HepG2 (cell line): Measurements from ENCODE around the gene PLSCR3. TPM values are rescaled to one million over a fixed set of nuclear protein-coding genes. Genes with fewer than 3 reads are reported as not detected.

Experiments used
- ATAC-seq: fragments of 200-7000 bp; cut with Tn5 transposase; 3 replicates; pipeline ENCODE4 v1.9.1; 2020; ENCODE audit warnings: mild to moderate bottlenecking, moderate library complexity
- BruUV-seq: library from RNA; stranded (reverse); fragments of 400-500 nt; replicated peaks from 2 replicates; lab custom pipeline; 2021; lab: Mats Ljungman, UMichigan
- CTCF ChIA-PET: fragments of 300-600 bp; formaldehyde crosslinking; extraction: SDS; loops from one replicate; lab custom pipeline; 2021; ENCODE audit warnings: low total read pairs, inconsistent platforms, low intra/inter-chr PET ratio; lab: Yijun Ruan, JAX
- POLR2A ChIA-PET: fragments of 350-600 bp; sonication (Branson Sonifier 250); formaldehyde crosslinking; loops from one replicate; lab custom pipeline; 2020; ENCODE audit warnings: antibody characterized with exemption, inconsistent platforms; lab: Yijun Ruan, JAX
- DNase-seq: peaks from one replicate; pipeline ENCODE4 v3.0.0-alpha.2; 2015; ENCODE audit warnings: low spot score
- FAIRE-seq: peaks from 3 replicates; lab custom pipeline; 2011; peaks lifted over from hg19 to GRCh38; lab: Jason Lieb, UNC
- H2AFZ ChIP-seq: one replicate; pipeline ENCODE4 v1.6.1; 2011; ENCODE audit warnings: low read length, inconsistent platforms
- H3K27ac ChIP-seq: fragments of 300-600 bp; 3 replicates; pipeline ENCODE4 v1.8.0; 2011; ENCODE audit warnings: mixed run types, mild to moderate bottlenecking, mixed read lengths, low read length, inconsistent platforms; ENCODE audit not compliant: insufficient read depth; ENCODE audit errors: extremely low read length
- H3K27me3 ChIP-seq, 2 experiments: fragments of 200-600 bp in 1 of 2; 2 replicates in 1 of 2; 3 replicates in 1 of 2; pipeline versions ENCODE4 v1.6.0 to v1.8.0; 2011; ENCODE audit warnings: low read length in 2 of 2, mild to moderate bottlenecking in 2 of 2, moderate library complexity in 2 of 2, inconsistent platforms in 1 of 2; ENCODE audit not compliant: insufficient read depth in 2 of 2, control insufficient read depth in 1 of 2
- H3K36me3 ChIP-seq, 2 experiments: fragments of 200-600 bp in 1 of 2; replicated peaks in 1 of 2; 2 replicates in 1 of 2; 3 replicates in 1 of 2; pipeline versions ENCODE4 v1.5.1 to v1.8.0; 2011; ENCODE audit warnings: low read length in 2 of 2, inconsistent platforms in 1 of 2; ENCODE audit not compliant: insufficient read depth in 2 of 2, control insufficient read depth in 1 of 2
- H3K4me1 ChIP-seq: 2 replicates; pipeline ENCODE4 v1.5.1; 2012; ENCODE audit warnings: low read length, inconsistent platforms; ENCODE audit not compliant: insufficient read depth
- H3K4me2 ChIP-seq: 2 replicates; pipeline ENCODE4 v1.6.0; 2011; ENCODE audit warnings: low read depth, low read length, inconsistent platforms
- H3K4me3 ChIP-seq, 3 experiments: fragments of 200-600 bp in 1 of 3; sonication (generic), shearing (Covaris generic) in 1 of 3; replicated peaks in 1 of 3; 2 replicates each; pipeline ENCODE4 v1.5.1; 2011 to 2016; ENCODE audit warnings: low read length in 3 of 3, inconsistent platforms in 2 of 3, low read depth in 2 of 3, mild to moderate bottlenecking in 2 of 3, control low read depth in 1 of 3, mixed read lengths in 1 of 3; ENCODE audit not compliant: insufficient read depth in 1 of 3
- H3K79me2 ChIP-seq: one replicate; pipeline ENCODE4 v1.6.1; 2011; ENCODE audit warnings: low read length, inconsistent platforms; ENCODE audit not compliant: insufficient read depth
- H3K9ac ChIP-seq: 2 replicates; pipeline ENCODE4 v1.6.0; 2011; ENCODE audit warnings: mild to moderate bottlenecking, low read depth, low read length, inconsistent platforms; ENCODE audit not compliant: insufficient read depth
- H3K9me3 ChIP-seq: 2 replicates; pipeline ENCODE4 v1.5.1; 2012; ENCODE audit warnings: mild to moderate bottlenecking, low read length
- H4K20me1 ChIP-seq: 2 replicates; pipeline ENCODE4 v1.6.0; 2011; ENCODE audit warnings: inconsistent platforms, mild to moderate bottlenecking, low read length, moderate library complexity; ENCODE audit not compliant: insufficient read depth
- BRD4 ChIP-seq: sonication (generic); formaldehyde crosslinking; IDR thresholded peaks from 2 replicates; pipeline ENCODE4 v1.4.0; 2020; ENCODE audit warnings: missing genetic modification reagents
- CBX2 ChIP-seq, 2 experiments: fragments of 200-600 bp in 1 of 2; sonication (generic); formaldehyde crosslinking in 1 of 2; IDR thresholded peaks; 2 replicates each; pipeline versions ENCODE4 v1.7.0 to v1.8.1; 2018 to 2022; ENCODE audit warnings: low read depth in 2 of 2, low read length in 1 of 2, mild to moderate bottlenecking in 1 of 2, missing genetic modification reagents in 1 of 2
- DNMT3B ChIP-seq: conservative IDR thresholded peaks from 2 replicates; pipeline ENCODE4 v1.6.1; 2016; ENCODE audit warnings: missing biosample characterization, control low read depth
- FOSL1 ChIP-seq: sonication (generic); formaldehyde crosslinking; IDR thresholded peaks from 2 replicates; pipeline ENCODE4 v1.9.0; 2021; ENCODE audit warnings: missing genetic modification reagents, borderline replicate concordance
- GFI1 ChIP-seq: sonication (generic); formaldehyde crosslinking; IDR thresholded peaks from 2 replicates; pipeline ENCODE4 v1.5.0; 2020; ENCODE audit warnings: missing genetic modification reagents, mild to moderate bottlenecking, borderline replicate concordance
- PAF1 ChIP-seq: IDR thresholded peaks from 2 replicates; pipeline ENCODE4 v1.6.1; 2016; ENCODE audit warnings: missing genetic modification reagents, missing compliant biosample characterization
- REL ChIP-seq: sonication (generic); formaldehyde crosslinking; conservative IDR thresholded peaks from 2 replicates; pipeline ENCODE4 v1.8.0; 2022; ENCODE audit warnings: mild to moderate bottlenecking, missing genetic modification reagents, moderate library complexity
- TARDBP ChIP-seq: sonication (generic); formaldehyde crosslinking; IDR thresholded peaks from 2 replicates; pipeline ENCODE4 v1.8.0; 2022; ENCODE audit warnings: mild to moderate bottlenecking, missing genetic modification reagents
- U2AF1 ChIP-seq: fragments of 200-400 bp; formaldehyde crosslinking; optimal IDR thresholded peaks from 2 replicates; pipeline ENCODE3; 2017; ENCODE audit warnings: mild to moderate bottlenecking, low read depth, low read length
- ZNF12 ChIP-seq: sonication (generic); formaldehyde crosslinking; IDR thresholded peaks from 2 replicates; pipeline ENCODE4 v1.5.0; 2020; ENCODE audit warnings: missing genetic modification reagents
- ZNF230 ChIP-seq: sonication (generic); formaldehyde crosslinking; IDR thresholded peaks from 2 replicates; pipeline ENCODE4 v1.4.0; 2020; ENCODE audit warnings: mild to moderate bottlenecking, missing genetic modification reagents
- ZSCAN29 ChIP-seq: sonication (generic); formaldehyde crosslinking; conservative IDR thresholded peaks from 2 replicates; pipeline ENCODE4 v1.4.0; 2020; ENCODE audit warnings: mild to moderate bottlenecking, missing genetic modification reagents
- WGBS: methylation state at CpG from one replicate; pipeline ENCODE4 v1.1.6; 2017; ENCODE audit warnings: low lambda C conversion rate; 5-methylcytosine and 5-hydroxymethylcytosine counted together
- in situ Hi-C: cut with HindIII; loops from 2 replicates; pipeline ENCODE4 v1.10.0; 2017; ENCODE audit warnings: low pct_unique_long_range_greater_than_20kb; ENCODE audit not compliant: extremely low pct_ligation_motif_present
- intact Hi-C: fragments of 100-400 bp; cut with micrococcal nuclease; formaldehyde crosslinking; loops from one replicate; pipeline ENCODE4 v1.10.0; 2022; ENCODE audit not compliant: unreplicated experiment
- polyA plus RNA-seq, 8 experiments: library from polyadenylated mRNA; depleted of rRNA in 3 of 8; stranded (reverse) in 7 of 8; unstranded in 1 of 8; fragments of >200 nt; fragmentation: Illumina TruSeq in 4 of 8; extraction: Trizol in 4 of 8; gene quantifications; 2 replicates each; pipeline versions ENCODE4 v1.2.1 to v1.2.3, GENCODE V29; 2011 to 2016; ENCODE audit warnings: low read depth in 4 of 8, missing spikeins in 1 of 8, mixed read lengths in 1 of 8; ENCODE audit not compliant: insufficient read depth in 1 of 8
- total RNA-seq, 5 experiments: library from RNA; depleted of rRNA; stranded (reverse); fragments of >200 nt; fragmentation: Illumina TruSeq; extraction: Trizol; gene quantifications; 2 replicates each; pipeline ENCODE4 v1.2.3, GENCODE V29; 2016; ENCODE audit warnings: low read depth in 1 of 5
- TF ChIP-seq, protein P1 (sequence below): sonication (generic); formaldehyde crosslinking; IDR thresholded peaks from 2 replicates; pipeline ENCODE4 v1.8.1; 2023; ENCODE audit warnings: mild to moderate bottlenecking, inconsistent platforms, moderate library complexity, missing genetic modification reagents, borderline replicate concordance
- TF ChIP-seq, protein P2 (sequence below): sonication (generic); formaldehyde crosslinking; IDR thresholded peaks from 2 replicates; pipeline ENCODE4 v1.8.1; 2023; ENCODE audit warnings: mild to moderate bottlenecking, missing genetic modification reagents

PLSCR3 gene
- total and polyA plus RNA-seq, 2 of the 13 experiments (the other 11 are each of a cell fraction or from before 2014, with no cell fraction given), result 5.6 to 6.2 TPM

- Histone ChIP-seq H3K9ac (no peak overlapping the region), H3K79me2 (no peaks in the 10 kb centered on the region), H4K20me1 (no peaks in the 10 kb centered on the region), H3K4me1 (peaks cover 26% of the 10 kb centered on the region), H3K9me3 (no peaks in the 10 kb centered on the region), H2AFZ (no peak overlapping the region), H3K4me2 (no peak overlapping the region), H3K27me3 (peaks cover 0 to 11% of the 10 kb centered on the region in 2 experiments; a peak in 1 of 5 replicates), H3K27ac (no peak overlapping the region), H3K36me3 (no peaks in the 10 kb centered on the region), H3K4me3 (no peak overlapping the region)
- intact Hi-C loops, result loop anchor here (5.0 to 10.0 kb wide), 4 partner anchors 46 to 208 kb away; partner anchors contain the start of genes POLR2A, SENP3, SLC35G6 and TMEM256
- in situ Hi-C loops, result loop anchor here (5.0 kb wide), 1 partner anchor 81 kb away; the partner anchor contains the start of genes FGF11 and TMEM102
- no TSS peak for BruUV-seq
- FAIRE-seq, result no peak
- 39% methylated on average over 7 of the region's 8 CpGs for WGBS
- ChIA-PET POLR2A (interaction anchor here (0.9 to 1.6 kb wide), 2 partner anchors 122 to 201 kb away, joined by 3 to 4 read pairs; partner anchors contain the start of gene ZBTB4), CTCF (interaction anchor here (0.7 to 2.0 kb wide), 2 partner anchors 80 to 89 kb away, joined by 3 to 11 read pairs; partner anchors contain the start of gene CHRNB1)
- DNase-seq, result no peak
- TF ChIP-seq U2AF1 (no peak), ZNF230 (no peak), REL (CRISPR knock-in tag) (no peak), GFI1 (CRISPR knock-in tag) (no peak), BRD4 (no peak), ZNF12 (no peak), DNMT3B (CRISPR knock-in tag) (no peak), PAF1 (CRISPR knock-in tag) (no peak), FOSL1 (CRISPR knock-in tag) (no peak), ZSCAN29 (CRISPR knock-in tag) (no peak), TARDBP (no peak), CBX2 (IDR thresholded peaks at IDR 0.05; ENCODE audit: low read depth, low read length) (no peak), CBX2 (CRISPR knock-in tag; IDR thresholded peaks at IDR 0.05; ENCODE audit: low read depth) (no peak)
- TF ChIP-seq, protein P1, sequence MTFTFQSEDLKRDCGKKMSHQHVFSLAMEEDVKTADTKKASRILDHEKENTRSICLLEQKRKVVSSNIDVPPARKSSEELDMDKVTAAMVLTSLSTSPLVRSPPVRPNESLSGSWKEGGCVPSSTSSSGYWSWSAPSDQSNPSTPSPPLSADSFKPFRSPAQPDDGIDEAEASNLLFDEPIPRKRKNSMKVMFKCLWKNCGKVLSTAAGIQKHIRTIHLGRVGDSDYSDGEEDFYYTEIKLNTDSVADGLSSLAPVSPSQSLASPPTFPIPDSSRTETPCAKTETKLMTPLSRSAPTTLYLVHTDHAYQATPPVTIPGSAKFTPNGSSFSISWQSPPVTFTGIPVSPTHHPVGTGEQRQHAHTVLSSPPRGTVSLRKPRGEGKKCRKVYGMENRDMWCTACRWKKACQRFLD (CRISPR knock-in tag), result no peak
- TF ChIP-seq, protein P2, sequence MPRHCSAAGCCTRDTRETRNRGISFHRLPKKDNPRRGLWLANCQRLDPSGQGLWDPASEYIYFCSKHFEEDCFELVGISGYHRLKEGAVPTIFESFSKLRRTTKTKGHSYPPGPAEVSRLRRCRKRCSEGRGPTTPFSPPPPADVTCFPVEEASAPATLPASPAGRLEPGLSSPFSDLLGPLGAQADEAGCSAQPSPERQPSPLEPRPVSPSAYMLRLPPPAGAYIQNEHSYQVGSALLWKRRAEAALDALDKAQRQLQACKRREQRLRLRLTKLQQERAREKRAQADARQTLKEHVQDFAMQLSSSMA, result no peak
- no peak for ATAC-seq
These were observed 37.6 kb downstream of the PLSCR3 start for GRCh38 chr17:7356756-7357155.
